Measurements from ENCODE around the gene HSPA8.

The HSPA8 gene

DNA sequence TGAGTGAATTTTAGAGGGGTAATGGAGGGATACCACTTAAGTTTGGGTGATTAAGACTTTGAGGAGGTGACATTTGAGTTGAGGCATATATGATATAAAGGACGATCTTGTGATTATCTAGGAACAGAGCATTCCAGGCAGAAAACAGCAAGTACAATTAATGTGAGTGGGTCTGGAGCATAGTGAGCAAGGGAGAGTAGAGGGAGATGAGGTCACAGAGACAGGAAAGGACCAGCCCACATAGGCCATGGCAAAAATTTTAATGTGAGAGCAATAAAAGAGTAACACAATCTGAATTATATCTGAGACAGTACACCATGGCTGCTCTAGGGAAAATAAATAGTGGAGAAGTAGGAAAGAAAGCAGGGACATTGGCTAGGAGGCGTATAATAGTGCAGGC lies 14.5 kb upstream of the HSPA8 start:
- CTCF ChIA-PET, result no interaction called here
- DNase-seq (ENCODE audit: extremely low spot score), result no peak

DNA sequence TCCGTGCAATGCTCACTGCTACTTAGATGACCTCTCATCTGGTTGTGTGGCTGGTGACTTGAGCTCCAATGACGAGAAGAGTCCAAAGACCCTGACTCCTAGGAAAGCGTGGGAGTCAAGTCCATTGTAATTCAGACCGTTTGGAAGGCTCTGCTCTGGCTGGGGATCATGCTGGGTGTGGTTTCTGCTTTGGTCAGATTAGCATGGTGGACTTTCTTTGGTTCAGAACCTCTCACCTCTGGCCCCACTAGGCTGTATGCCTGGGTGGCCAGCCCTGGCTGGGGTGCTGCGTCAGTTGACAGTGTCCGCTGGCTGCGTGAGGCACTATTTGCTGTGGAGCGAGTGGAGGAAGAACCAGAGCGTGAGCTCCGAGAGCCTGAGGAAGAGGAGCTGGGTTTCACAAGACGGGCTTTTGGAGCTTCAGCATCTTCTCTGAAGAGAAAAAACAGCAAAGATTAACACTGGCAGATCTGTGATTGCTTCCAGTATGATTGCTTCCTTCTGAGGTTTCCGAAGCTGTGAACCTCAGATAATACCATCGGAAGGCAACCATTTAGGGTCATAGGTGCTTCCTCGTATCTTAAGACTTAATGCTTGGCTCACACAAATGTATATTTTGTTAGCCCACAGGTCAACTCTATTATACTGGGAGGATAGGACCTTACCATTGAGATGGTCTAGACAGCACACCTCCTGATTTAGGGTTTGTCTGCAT lies 11.6 kb upstream of the HSPA8 start:
- no peak for TF ChIP-seq HDGF (IDR thresholded peaks at IDR 0.05; ENCODE audit: borderline replicate concordance)
- no peak for TF ChIP-seq FOXK2 (IDR thresholded peaks at IDR 0.05)
- TF ChIP-seq CTBP1 (IDR thresholded peaks at IDR 0.05; ENCODE audit: borderline replicate concordance), result no peak
- no peak for TF ChIP-seq NFRKB (IDR thresholded peaks at IDR 0.05)
- no peak for TF ChIP-seq SUZ12 (IDR thresholded peaks at IDR 0.05)
- no peak for TF ChIP-seq L3MBTL2 (conservative IDR thresholded peaks at IDR 0.05)
- no peak for TF ChIP-seq LEF1 (IDR thresholded peaks at IDR 0.05; ENCODE audit: borderline replicate concordance)
- no peak for TF ChIP-seq SP1 (IDR thresholded peaks at IDR 0.05)
- no peak for TF ChIP-seq BHLHE40 (IDR thresholded peaks at IDR 0.05; ENCODE audit: borderline replicate concordance)
- no peak for TF ChIP-seq ZNF384 (IDR thresholded peaks at IDR 0.05)
- no peak for TF ChIP-seq ARNT (IDR thresholded peaks at IDR 0.05)
- DNase-seq (ENCODE audit: extremely low spot score), result no peak
- CTCF ChIA-PET, result no interaction called here
- POLR2A ChIA-PET, result interaction anchor here (0.7 kb wide), 1 partner anchor 11 kb away, joined by 3 read pairs; the partner anchor contains the start of gene HSPA8

More for the DNA sequence above, 14.5 kb upstream of the HSPA8 start:
- POLR2A ChIA-PET, result no interaction called here
- no peak for TF ChIP-seq FOXA1 (IDR thresholded peaks at IDR 0.05)
- no peak for TF ChIP-seq LEF1 (IDR thresholded peaks at IDR 0.05; ENCODE audit: borderline replicate concordance)
- TF ChIP-seq SUZ12 (IDR thresholded peaks at IDR 0.05), result no peak
- TF ChIP-seq ARNT (IDR thresholded peaks at IDR 0.05), result no peak
- TF ChIP-seq TARDBP (IDR thresholded peaks at IDR 0.05), result no peak
- no peak for TF ChIP-seq ZNF384 (IDR thresholded peaks at IDR 0.05)

DNA sequence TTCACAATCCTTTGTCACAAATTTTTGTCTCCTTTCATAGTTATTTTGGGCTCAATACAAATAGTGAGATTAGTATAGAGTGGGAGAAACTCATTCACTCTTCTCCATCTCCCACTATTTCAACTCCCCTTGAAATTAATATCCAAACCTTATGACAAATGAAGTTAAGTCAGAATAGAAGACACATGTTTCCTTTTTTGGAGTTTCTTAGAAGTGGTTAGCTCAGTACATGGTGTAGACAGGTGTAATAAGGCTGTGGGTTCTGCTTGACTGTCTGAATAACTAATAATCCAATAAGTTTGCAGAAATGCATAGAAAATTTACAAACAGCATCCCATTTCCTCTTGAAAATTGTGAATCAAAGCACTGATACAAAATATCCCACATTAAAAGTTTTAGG lies 10.8 kb upstream of the HSPA8 start:
- ChIA-PET CTCF (no interaction called here), POLR2A (interaction anchor here (1.6 kb wide), 1 partner anchor 11 kb away, joined by 11 read pairs; the partner anchor contains the start of gene HSPA8)
- DNase-seq (ENCODE audit: extremely low spot score), result no peak
- no peak for TF ChIP-seq NFRKB (IDR thresholded peaks at IDR 0.05)
- TF ChIP-seq CTBP1 (IDR thresholded peaks at IDR 0.05; ENCODE audit: borderline replicate concordance), result no peak

DNA sequence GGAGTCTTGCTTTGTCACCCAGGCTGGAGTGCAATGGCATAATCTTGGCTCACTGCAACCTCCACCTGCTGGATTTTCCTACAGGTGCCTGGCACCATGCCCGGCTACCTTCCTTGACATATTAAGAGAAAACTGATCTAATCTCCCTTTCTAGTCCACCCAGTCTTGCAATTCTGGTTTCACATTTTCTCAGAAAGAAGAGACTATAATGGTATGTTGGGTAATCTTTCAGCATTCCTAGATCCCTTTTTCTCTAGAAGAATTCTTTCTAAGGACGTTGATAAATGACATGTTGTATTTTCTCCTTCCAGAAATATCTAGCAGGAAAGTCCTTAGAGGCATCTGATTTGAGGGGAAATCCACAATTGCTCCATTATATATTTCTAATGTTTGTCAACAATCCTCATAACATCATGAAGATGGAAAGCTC lies 10.4 kb upstream of the HSPA8 start:
- POLR2A ChIA-PET, result interaction anchor here (1.6 kb wide), 1 partner anchor 10 kb away, joined by 11 read pairs; the partner anchor contains the start of gene HSPA8

DNA sequence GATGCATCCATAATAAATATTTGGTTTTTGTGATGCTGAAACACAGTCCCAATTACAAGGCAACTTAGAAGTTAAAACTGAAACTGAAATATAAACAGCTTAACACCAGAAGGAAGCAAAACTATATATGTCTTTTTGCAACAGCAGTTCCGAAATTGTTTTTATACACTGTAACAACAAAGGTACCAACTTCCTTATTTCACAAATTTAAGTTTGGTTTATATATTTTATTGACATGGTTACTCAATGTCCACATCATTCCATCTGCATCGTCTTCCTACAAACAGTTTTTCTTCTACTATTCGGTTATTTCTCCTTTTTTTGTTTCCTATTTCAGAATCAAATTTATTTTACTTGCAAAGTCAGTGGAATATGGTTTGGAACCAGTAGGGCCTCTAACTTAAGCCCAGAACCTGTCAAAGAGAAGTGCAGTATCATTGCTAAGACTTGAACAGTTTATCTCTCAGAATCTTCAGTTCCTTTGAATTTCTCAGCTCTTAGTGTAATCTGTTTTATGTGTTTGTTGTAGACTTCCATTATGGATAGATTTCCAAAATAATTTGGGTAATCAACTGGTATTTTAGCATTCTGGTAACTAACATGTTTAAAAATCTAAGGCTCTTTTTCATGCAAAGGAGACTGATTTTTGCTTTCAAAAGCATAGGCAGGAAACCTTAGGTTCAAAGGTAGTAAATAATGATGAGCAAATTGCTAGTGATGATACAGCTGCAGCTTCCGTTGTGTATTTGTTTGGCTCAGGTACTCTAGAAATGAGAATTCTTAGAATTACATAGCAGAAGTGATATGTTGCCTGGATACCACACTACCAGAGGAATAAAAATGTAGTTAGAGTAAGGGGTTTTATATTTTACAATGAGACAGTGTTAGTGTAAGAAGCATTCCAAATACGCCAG lies 8.2 kb upstream of the HSPA8 start:
- TF ChIP-seq CTBP1 (IDR thresholded peaks at IDR 0.05; ENCODE audit: borderline replicate concordance), result no peak
- TF ChIP-seq NFRKB (IDR thresholded peaks at IDR 0.05), result no peak
- no peak for TF ChIP-seq FOXA1 (IDR thresholded peaks at IDR 0.05)
- no peak for TF ChIP-seq LEF1 (IDR thresholded peaks at IDR 0.05; ENCODE audit: borderline replicate concordance)
- no peak for TF ChIP-seq FOXK2 (IDR thresholded peaks at IDR 0.05)
- TF ChIP-seq ARNT (IDR thresholded peaks at IDR 0.05), result no peak
- TF ChIP-seq SUZ12 (IDR thresholded peaks at IDR 0.05), result no peak
- no peak for TF ChIP-seq L3MBTL2 (conservative IDR thresholded peaks at IDR 0.05)
- no peak for TF ChIP-seq ZNF384 (IDR thresholded peaks at IDR 0.05)
- TF ChIP-seq BHLHE40 (IDR thresholded peaks at IDR 0.05; ENCODE audit: borderline replicate concordance), result no peak
- no peak for TF ChIP-seq HDGF (IDR thresholded peaks at IDR 0.05; ENCODE audit: borderline replicate concordance)
- TF ChIP-seq, protein P1, sequence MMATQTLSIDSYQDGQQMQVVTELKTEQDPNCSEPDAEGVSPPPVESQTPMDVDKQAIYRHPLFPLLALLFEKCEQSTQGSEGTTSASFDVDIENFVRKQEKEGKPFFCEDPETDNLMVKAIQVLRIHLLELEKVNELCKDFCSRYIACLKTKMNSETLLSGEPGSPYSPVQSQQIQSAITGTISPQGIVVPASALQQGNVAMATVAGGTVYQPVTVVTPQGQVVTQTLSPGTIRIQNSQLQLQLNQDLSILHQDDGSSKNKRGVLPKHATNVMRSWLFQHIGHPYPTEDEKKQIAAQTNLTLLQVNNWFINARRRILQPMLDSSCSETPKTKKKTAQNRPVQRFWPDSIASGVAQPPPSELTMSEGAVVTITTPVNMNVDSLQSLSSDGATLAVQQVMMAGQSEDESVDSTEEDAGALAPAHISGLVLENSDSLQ (IDR thresholded peaks at IDR 0.05), result no peak
- no peak for TF ChIP-seq SP1 (IDR thresholded peaks at IDR 0.05)
- DNase-seq (ENCODE audit: extremely low spot score), result no peak
- ChIA-PET CTCF (interaction anchor here (1.2 kb wide), 1 partner anchor 191 kb away, joined by 3 read pairs; no protein-coding TSS in a partner anchor), POLR2A (interaction anchor here (1.5 kb wide), 1 partner anchor 8 kb away, joined by 4 read pairs; the partner anchor contains the start of gene HSPA8)

More for the DNA sequence above, 10.4 kb upstream of the HSPA8 start:
- DNase-seq (ENCODE audit: extremely low spot score), result no peak
- CTCF ChIA-PET, result no interaction called here
- TF ChIP-seq LEF1 (IDR thresholded peaks at IDR 0.05; ENCODE audit: borderline replicate concordance) (no peak), ZNF384 (IDR thresholded peaks at IDR 0.05) (no peak), BHLHE40 (IDR thresholded peaks at IDR 0.05; ENCODE audit: borderline replicate concordance) (no peak), ARNT (IDR thresholded peaks at IDR 0.05) (no peak), L3MBTL2 (conservative IDR thresholded peaks at IDR 0.05) (no peak), TARDBP (IDR thresholded peaks at IDR 0.05) (no peak), FOXM1 (IDR thresholded peaks at IDR 0.05; ENCODE audit: borderline replicate concordance) (no peak), ELF4 (IDR thresholded peaks at IDR 0.05) (no peak)
- TF ChIP-seq, protein P1 (IDR thresholded peaks at IDR 0.05), result no peak

DNA sequence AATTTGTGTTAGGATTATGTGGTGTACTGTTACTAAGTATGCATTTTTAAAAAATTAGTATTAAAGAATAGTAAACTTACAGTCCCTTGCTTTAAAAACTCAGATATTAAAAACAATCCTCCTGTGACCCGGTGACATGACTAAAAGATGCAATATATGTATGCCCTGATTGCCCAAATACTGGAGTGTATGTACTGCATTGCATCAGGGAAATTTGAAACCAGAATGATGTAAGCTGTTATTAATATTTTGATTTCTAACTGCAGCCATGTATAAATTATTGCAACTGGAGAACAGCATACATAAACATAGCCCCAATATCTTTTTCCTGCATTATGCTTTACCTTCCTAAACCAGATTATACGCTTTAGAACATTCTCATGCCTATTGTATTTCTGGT lies 3.7 kb upstream of the HSPA8 start:
- CTCF ChIA-PET, result no interaction called here
- TF ChIP-seq, protein P1 (IDR thresholded peaks at IDR 0.05), result no peak
- TF ChIP-seq SUZ12 (IDR thresholded peaks at IDR 0.05) (no peak), FOXA1 (IDR thresholded peaks at IDR 0.05) (no peak), ELF4 (IDR thresholded peaks at IDR 0.05) (no peak), HDGF (IDR thresholded peaks at IDR 0.05; ENCODE audit: borderline replicate concordance) (no peak), FOXK2 (IDR thresholded peaks at IDR 0.05) (no peak), BHLHE40 (IDR thresholded peaks at IDR 0.05; ENCODE audit: borderline replicate concordance) (no peak), FOXM1 (IDR thresholded peaks at IDR 0.05; ENCODE audit: borderline replicate concordance) (no peak), ZNF384 (IDR thresholded peaks at IDR 0.05) (no peak), ARNT (IDR thresholded peaks at IDR 0.05) (no peak), TARDBP (IDR thresholded peaks at IDR 0.05) (no peak), CTBP1 (IDR thresholded peaks at IDR 0.05; ENCODE audit: borderline replicate concordance) (no peak), SP1 (IDR thresholded peaks at IDR 0.05) (no peak), L3MBTL2 (conservative IDR thresholded peaks at IDR 0.05) (no peak), LEF1 (IDR thresholded peaks at IDR 0.05; ENCODE audit: borderline replicate concordance) (no peak), NFRKB (IDR thresholded peaks at IDR 0.05) (no peak)
- POLR2A ChIA-PET, result interaction anchor here (1.2 kb wide), 1 partner anchor 11 kb away, joined by 4 read pairs; no protein-coding TSS in a partner anchor
- no peak for DNase-seq (ENCODE audit: extremely low spot score)
